ENCODE data around the gene SPAG16. TPM values are rescaled to one million over a fixed set of nuclear protein-coding genes. Genes with fewer than 3 reads are reported as not detected.

SPAG16 gene
- total RNA-seq, 2 experiments from 2014 or later, result 8.4 to 8.5 TPM

DNA sequence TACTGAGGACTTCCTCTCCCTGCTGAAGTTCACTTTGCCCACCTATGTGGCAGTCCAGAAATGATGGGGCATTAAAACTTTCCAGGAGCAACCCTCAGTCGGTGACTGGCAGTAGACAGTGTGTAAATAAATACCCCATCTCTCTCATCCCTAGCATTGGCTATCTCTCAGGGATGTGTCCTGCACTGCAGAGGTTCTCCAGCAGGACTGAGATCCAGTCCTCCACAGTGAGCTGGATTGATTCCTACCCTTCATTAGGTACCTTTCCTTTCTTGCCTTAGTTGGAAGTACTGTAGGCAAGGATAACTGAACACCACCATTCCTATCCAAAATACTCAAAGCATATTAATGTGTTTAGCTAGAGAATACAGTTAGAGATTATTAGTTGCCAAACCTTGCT lies 441.8 kb downstream of the SPAG16 start:
- Mint-ChIP-seq H3K27me3 (no peaks in the 10 kb centered on the region), H3K36me3 (ENCODE audit: low read depth) (no peaks in the 10 kb centered on the region), H3K4me3 (no peak overlapping the region), H3K4me1 (no peaks in the 10 kb centered on the region), H3K27ac (no peak overlapping the region), H3K9me3 (peaks cover 2% of the 10 kb centered on the region)
- POLR2A ChIA-PET, result no interaction called here
- no peak for DNase-seq
- CTCF ChIA-PET, result no interaction called here

DNA sequence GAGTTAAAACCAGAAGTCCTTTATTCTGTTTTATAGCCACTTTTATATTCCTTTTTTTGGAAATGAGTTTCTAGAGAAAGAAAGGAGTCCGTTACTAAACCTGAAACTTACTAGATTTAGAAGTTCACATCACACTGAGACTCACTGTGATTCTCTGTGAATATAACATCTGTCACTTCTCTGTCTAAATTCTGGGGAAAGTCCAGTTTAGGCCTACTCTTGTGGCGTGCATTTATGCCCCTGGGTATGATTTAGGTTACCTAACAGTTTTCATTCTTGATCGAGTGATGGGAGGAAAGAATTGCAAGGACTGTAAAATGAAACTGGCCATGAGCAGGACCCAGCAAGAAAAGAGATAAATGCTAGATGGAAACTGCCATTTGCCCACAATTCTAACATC lies 449.6 kb downstream of the SPAG16 start:
- Mint-ChIP-seq H3K27me3 (no peaks in the 10 kb centered on the region), H3K36me3 (ENCODE audit: low read depth) (no peaks in the 10 kb centered on the region), H3K4me3 (no peak overlapping the region), H3K4me1 (no peaks in the 10 kb centered on the region), H3K27ac (no peak overlapping the region), H3K9me3 (no peaks in the 10 kb centered on the region)
- DNase-seq, result no peak
- POLR2A ChIA-PET, result no interaction called here
- CTCF ChIA-PET, result interaction anchor here (0.7 kb wide), 1 partner anchor 220 kb away, joined by 4 read pairs; no protein-coding TSS in a partner anchor

DNA sequence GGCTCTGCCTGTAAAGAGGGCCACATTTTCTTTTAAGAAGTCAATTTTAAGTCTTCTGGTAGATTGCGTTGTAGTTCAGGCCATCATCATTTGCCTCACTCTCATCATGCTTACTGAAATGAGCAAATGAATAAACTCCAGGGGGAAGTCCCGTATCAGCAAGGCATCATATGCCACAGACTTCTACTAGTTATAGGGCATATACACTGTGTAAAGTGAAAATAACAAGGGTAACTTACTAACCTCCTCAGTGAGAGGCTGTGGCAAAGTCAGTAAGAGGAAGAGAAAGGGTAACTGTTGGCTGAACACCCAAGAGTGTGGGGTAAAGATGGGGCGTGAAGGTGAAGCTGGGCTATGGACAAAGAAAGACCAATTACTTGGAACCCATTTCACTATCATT lies 456.2 kb downstream of the SPAG16 start:
- CTCF ChIA-PET, result no interaction called here
- Mint-ChIP-seq H3K36me3 (ENCODE audit: low read depth) (no peaks in the 10 kb centered on the region), H3K27me3 (no peaks in the 10 kb centered on the region), H3K4me3 (no peak overlapping the region), H3K4me1 (no peaks in the 10 kb centered on the region), H3K27ac (no peak overlapping the region), H3K9me3 (no peaks in the 10 kb centered on the region)
- no peak for DNase-seq
- POLR2A ChIA-PET, result no interaction called here

DNA sequence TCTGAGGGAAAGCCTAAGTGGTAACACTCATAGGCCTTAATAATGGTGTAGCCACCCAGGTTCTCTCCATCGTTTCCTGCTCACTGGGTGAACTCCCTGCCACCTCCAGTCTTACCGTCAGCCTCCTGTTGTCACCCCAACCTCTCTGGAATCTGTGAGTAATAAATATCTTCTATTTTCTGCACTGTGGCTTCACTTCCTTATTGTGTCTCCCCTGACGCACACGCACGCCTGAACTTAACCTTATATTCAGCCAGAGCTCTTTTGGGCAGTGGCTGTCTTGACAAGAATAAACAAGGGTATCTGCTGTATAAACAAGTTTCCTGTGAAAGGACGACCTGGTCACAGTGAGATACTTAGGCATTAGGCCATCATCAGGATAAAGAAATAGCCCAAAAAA lies 467.2 kb downstream of the SPAG16 start:
- DNase-seq, result no peak
- Mint-ChIP-seq H3K4me1 (no peaks in the 10 kb centered on the region), H3K9me3 (no peaks in the 10 kb centered on the region), H3K36me3 (ENCODE audit: low read depth) (no peaks in the 10 kb centered on the region), H3K4me3 (no peak overlapping the region), H3K27me3 (no peaks in the 10 kb centered on the region), H3K27ac (no peak overlapping the region)
- POLR2A ChIA-PET, result no interaction called here
- CTCF ChIA-PET, result no interaction called here

DNA sequence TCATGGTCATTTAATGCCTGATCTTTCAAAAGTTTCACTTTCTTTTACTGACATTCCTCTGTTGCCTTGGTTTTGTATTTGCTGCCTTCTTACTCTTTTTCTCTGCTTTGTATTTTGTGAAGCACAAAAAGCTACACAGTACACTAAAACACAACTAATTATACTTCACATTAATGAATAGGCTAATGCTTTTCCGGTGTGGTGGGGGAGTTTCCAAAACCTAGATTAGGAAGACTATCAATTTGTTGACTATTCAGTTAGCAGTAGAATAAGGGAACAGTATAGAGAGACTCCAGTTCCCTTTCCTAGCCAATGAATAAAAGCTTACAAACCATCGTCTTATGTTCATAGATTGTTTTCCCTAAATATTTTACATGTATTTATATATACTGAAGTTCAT lies 468.3 kb downstream of the SPAG16 start:
- Mint-ChIP-seq H3K27me3 (no peaks in the 10 kb centered on the region), H3K27ac (no peak overlapping the region), H3K4me1 (no peaks in the 10 kb centered on the region), H3K36me3 (ENCODE audit: low read depth) (no peaks in the 10 kb centered on the region), H3K9me3 (no peaks in the 10 kb centered on the region), H3K4me3 (no peak overlapping the region)
- CTCF ChIA-PET, result no interaction called here
- DNase-seq, result no peak
- POLR2A ChIA-PET, result no interaction called here

DNA sequence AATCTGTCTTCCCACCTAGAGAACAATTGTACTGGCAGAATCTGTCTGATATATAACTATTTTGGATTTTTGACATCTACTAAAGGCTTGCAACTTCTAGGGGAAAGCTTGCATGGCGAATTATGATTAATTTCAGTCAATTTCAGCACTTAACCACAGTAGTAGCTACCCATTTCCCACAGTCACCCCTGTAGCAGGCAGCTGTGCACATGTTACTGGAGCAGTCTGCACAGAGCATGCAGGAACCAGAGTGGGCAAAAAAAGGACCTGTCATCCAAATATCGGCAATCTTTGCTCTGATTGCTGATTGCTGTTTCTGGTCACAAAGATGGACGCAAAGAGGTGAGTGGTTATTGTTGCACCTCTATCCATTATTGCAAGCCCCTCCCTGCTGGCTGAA lies 473.3 kb downstream of the SPAG16 start:
- Mint-ChIP-seq H3K4me1 (no peaks in the 10 kb centered on the region), H3K4me3 (no peak overlapping the region), H3K27ac (no peak overlapping the region), H3K27me3 (no peaks in the 10 kb centered on the region), H3K36me3 (ENCODE audit: low read depth) (no peaks in the 10 kb centered on the region), H3K9me3 (peaks cover 3% of the 10 kb centered on the region)
- no peak for DNase-seq
- POLR2A ChIA-PET, result no interaction called here
- CTCF ChIA-PET, result no interaction called here

DNA sequence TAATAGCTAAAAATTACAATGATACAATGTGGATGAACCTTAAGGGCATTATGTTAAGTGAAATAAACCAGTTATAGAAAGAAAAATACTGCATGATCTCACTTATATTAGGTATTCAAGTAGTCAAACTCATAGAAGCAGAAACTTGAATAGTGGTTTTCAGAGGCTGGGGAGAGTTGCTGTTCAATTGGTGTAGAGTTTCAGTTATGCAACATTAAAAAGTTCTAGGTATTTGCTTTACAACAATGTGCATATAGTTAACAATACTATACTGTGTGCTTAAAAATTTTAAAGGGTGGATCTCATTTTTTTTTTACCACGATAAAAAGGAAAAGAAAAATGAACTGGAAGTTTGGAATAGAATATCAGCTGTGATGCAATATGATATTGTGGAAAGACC lies 479.1 kb downstream of the SPAG16 start:
- POLR2A ChIA-PET, result no interaction called here

DNA sequence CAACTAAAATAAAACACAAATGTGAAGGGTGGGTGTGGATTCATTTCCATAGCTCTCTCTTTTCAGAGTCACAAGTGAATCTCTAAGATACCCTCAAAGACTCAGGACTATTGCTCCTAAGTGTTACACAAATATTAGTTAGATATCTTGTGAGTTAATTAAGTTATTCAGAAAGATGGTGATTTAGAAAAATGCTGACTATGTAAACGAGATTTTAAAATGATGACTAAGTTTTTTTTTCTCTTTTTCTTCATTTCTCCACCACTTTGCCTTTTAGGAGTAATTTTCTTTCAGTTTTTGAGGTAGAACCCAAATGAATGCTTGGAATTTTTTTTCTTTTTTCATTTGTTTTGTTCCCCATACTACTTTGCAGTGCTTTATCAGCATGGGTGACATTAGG lies 479.7 kb downstream of the SPAG16 start:
- Mint-ChIP-seq H3K9me3 (peaks cover 3% of the 10 kb centered on the region), H3K27ac (no peak overlapping the region), H3K4me3 (no peak overlapping the region), H3K27me3 (no peaks in the 10 kb centered on the region), H3K36me3 (ENCODE audit: low read depth) (no peaks in the 10 kb centered on the region), H3K4me1 (no peaks in the 10 kb centered on the region)
- DNase-seq, result no peak
- ChIA-PET POLR2A (no interaction called here), CTCF (no interaction called here)

More for the DNA sequence above, 479.1 kb downstream of the SPAG16 start:
- Mint-ChIP-seq H3K27me3 (no peaks in the 10 kb centered on the region), H3K4me1 (no peaks in the 10 kb centered on the region), H3K36me3 (ENCODE audit: low read depth) (no peaks in the 10 kb centered on the region), H3K9me3 (peaks cover 3% of the 10 kb centered on the region), H3K27ac (no peak overlapping the region), H3K4me3 (no peak overlapping the region)
- CTCF ChIA-PET, result no interaction called here
- no peak for DNase-seq

DNA sequence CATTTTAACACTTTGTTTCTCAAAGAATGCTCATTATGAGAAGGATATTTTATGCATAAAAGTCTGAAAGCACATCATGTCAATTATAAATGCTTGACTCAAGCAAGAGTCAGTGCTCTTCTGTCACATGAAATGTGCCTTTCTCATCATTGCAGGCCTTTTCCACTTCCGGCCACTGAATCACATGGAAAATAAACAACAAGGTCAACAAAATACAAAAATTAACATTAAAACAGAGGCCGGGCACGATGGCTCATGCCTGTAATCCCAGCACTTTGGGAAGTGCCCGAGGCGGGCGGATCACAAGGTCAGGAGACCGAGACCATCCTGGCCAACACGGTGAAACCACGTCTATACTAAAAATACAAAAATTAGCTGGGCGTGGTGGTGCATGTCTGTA lies 480.6 kb downstream of the SPAG16 start:
- no peaks in the 10 kb centered on the region for H3K4me1 Mint-ChIP-seq
- no peak overlapping the region for H3K4me3 Mint-ChIP-seq
- CTCF ChIA-PET, result no interaction called here
- peaks cover 3% of the 10 kb centered on the region for H3K9me3 Mint-ChIP-seq
- H3K27ac Mint-ChIP-seq, result no peak overlapping the region
- H3K27me3 Mint-ChIP-seq, result no peaks in the 10 kb centered on the region
- POLR2A ChIA-PET, result no interaction called here
- H3K36me3 Mint-ChIP-seq (ENCODE audit: low read depth), result no peaks in the 10 kb centered on the region
- no peak for DNase-seq

DNA sequence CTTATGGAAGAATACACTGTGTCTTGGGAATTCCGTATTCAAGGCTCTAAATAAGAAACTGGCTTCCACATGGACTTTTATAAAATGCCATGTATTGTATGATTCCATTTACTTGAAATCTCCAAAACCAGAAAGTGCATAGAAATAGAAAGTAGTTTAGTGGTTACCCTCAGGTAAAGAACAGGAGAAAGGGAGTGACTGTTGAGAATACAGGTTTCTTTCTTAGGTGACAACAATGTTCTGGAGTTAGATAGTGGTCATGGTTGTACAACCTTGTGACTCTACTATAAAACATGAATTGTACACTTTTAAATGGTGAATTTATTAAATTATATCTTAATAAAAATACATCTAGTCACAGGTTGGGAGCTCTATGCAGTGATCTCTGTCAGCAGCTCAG lies 481.8 kb downstream of the SPAG16 start:
- no peak overlapping the region for H3K27ac Mint-ChIP-seq
- CTCF ChIA-PET, result no interaction called here
- DNase-seq, result no peak

DNA sequence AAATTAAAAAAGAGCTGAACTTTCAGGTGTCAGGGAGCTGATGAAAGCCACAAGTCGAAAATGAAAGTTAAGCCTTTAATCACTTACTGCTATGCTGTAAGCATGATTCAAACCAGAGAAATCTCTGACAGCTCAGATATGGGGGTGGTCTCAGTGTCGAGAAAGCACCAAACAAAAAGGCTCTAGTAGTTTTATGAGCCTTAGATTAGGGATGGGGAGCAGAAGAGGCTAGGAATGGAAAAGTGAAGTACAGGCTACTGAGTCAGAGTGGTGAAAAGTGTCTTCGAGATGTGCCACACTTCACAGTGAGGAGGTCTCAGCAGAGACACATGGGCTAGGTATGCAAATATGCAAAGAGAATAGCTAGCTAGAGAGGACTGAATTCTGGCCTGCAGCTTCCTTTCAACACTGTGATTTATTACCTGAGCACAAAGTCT lies 482.2 kb downstream of the SPAG16 start:
- H3K4me1 Mint-ChIP-seq, result no peaks in the 10 kb centered on the region
- POLR2A ChIA-PET, result no interaction called here
- H3K4me3 Mint-ChIP-seq, result no peak overlapping the region

More for the DNA sequence above, 481.8 kb downstream of the SPAG16 start:
- H3K27me3 Mint-ChIP-seq, result no peaks in the 10 kb centered on the region
- no peaks in the 10 kb centered on the region for H3K4me1 Mint-ChIP-seq
- peaks cover 2% of the 10 kb centered on the region for H3K9me3 Mint-ChIP-seq
- H3K36me3 Mint-ChIP-seq (ENCODE audit: low read depth), result no peaks in the 10 kb centered on the region
- H3K4me3 Mint-ChIP-seq, result no peak overlapping the region
- POLR2A ChIA-PET, result no interaction called here

DNA sequence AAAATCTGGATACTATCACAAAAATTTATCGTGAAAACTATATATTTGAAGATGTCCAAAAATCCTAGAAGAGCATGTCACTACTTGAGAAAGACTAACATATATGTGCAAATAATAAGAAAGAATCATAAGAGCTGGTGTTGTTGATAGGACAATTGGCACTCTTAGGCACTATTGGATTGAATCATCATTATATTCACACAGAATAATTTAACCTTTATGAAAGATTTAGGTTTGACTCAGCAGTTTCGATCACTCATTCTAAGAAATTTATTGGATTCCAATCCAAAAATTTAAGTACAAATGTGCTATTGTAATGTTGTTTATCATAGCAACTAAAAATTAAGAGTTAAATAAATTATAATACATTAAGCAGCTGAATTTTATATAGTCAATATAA lies 503.6 kb downstream of the SPAG16 start:
- CTCF ChIA-PET, result no interaction called here
- no peaks in the 10 kb centered on the region for H3K27me3 Mint-ChIP-seq
- no peaks in the 10 kb centered on the region for H3K4me1 Mint-ChIP-seq
- H3K9me3 Mint-ChIP-seq, result no peaks in the 10 kb centered on the region
- H3K36me3 Mint-ChIP-seq (ENCODE audit: low read depth), result no peaks in the 10 kb centered on the region
- no peak for DNase-seq
- no peak overlapping the region for H3K27ac Mint-ChIP-seq
- POLR2A ChIA-PET, result no interaction called here
- no peak overlapping the region for H3K4me3 Mint-ChIP-seq

More for the DNA sequence above, 482.2 kb downstream of the SPAG16 start:
- CTCF ChIA-PET, result no interaction called here
- H3K36me3 Mint-ChIP-seq (ENCODE audit: low read depth), result no peaks in the 10 kb centered on the region
- H3K27ac Mint-ChIP-seq, result no peak overlapping the region
- DNase-seq, result no peak
- no peaks in the 10 kb centered on the region for H3K27me3 Mint-ChIP-seq
- no peaks in the 10 kb centered on the region for H3K9me3 Mint-ChIP-seq

DNA sequence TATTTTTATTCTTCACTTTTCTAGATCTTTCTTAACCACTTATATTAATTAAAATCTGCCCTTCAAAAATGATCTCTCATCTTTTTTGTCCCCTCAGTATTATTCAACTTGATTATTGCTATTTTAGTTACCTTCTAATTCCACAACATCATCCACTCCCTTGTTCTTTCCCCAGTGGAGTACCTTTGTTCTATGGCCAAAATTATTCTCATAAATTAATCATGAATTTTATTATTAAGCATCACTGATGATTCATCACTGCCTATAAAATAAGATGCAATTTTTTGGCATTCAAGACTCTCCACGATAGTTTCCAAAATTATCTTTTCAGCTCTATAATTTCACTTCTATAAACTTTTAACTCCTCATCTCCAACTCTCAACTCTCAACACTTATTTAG lies 505.7 kb downstream of the SPAG16 start:
- H3K9me3 Mint-ChIP-seq, result no peaks in the 10 kb centered on the region
- CTCF ChIA-PET, result no interaction called here
- no peaks in the 10 kb centered on the region for H3K27me3 Mint-ChIP-seq
- H3K4me1 Mint-ChIP-seq, result no peaks in the 10 kb centered on the region
- no peak overlapping the region for H3K27ac Mint-ChIP-seq
- no peak for DNase-seq
- H3K36me3 Mint-ChIP-seq (ENCODE audit: low read depth), result no peaks in the 10 kb centered on the region
- H3K4me3 Mint-ChIP-seq, result no peak overlapping the region
- POLR2A ChIA-PET, result no interaction called here

DNA sequence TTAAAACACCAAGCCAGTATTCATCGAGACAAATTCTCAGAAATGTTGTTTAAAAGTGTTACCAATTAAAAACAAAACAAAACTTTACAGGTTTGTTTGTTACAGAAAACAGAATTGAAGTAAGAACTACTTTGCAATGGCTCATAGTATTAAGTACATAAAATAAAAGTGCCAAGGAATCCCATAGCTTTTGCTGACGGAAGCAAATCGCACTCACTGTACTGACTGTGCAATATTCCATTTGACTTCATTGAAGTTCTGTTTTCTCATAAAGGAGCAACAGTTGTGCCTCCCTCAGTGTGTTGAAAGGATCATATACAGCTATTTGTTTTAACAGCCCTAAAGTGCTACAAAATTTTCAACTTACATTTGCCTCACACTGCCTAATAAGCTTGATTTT lies 507.8 kb downstream of the SPAG16 start:
- DNase-seq, result no peak
- no peaks in the 10 kb centered on the region for H3K27me3 Mint-ChIP-seq
- CTCF ChIA-PET, result interaction anchor here (0.6 kb wide), 1 partner anchor 1516 kb away, joined by 4 read pairs; no protein-coding TSS in a partner anchor
- POLR2A ChIA-PET, result no interaction called here
- H3K36me3 Mint-ChIP-seq (ENCODE audit: low read depth), result no peaks in the 10 kb centered on the region
- no peaks in the 10 kb centered on the region for H3K9me3 Mint-ChIP-seq
- no peak overlapping the region for H3K4me3 Mint-ChIP-seq
- no peaks in the 10 kb centered on the region for H3K4me1 Mint-ChIP-seq
- H3K27ac Mint-ChIP-seq, result no peak overlapping the region

DNA sequence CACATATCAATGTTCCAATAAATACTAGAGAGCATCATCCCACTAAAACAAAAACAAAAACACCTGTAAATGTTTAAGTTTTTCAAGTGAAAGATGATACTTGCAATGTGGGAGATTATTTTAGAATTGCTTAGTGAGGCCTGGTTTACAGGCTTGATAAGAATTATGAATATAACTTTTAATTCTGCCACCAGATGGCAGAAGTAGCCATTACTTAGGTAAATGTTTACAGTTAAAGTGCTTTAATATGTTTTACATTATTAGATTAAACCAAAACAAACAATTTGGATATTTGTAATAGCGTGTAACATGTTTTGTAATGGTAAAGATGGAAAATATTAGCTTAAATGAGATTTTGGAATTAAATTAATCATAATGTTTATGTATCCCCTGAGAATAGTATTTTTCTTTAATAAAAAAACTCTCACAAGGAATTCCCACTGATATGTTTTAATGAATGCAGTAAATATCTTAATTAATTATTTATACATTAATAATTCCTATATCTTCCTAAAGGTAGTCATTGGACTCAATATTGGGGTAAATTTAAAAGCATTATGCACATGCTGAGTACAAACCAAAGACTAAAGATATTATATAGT lies 522.0 kb downstream of the SPAG16 start:
- Mint-ChIP-seq H3K4me1 (no peaks in the 10 kb centered on the region), H3K9me3 (no peaks in the 10 kb centered on the region), H3K27me3 (no peaks in the 10 kb centered on the region), H3K36me3 (ENCODE audit: low read depth) (no peaks in the 10 kb centered on the region), H3K27ac (no peak overlapping the region), H3K4me3 (no peak overlapping the region)
- no peak for DNase-seq
- POLR2A ChIA-PET, result no interaction called here
- CTCF ChIA-PET, result no interaction called here

All from activated CD4-positive, alpha-beta memory T cell treated with anti-CD3 and anti-CD28 coated beads, Interleukin-2, amount 10 ng/mL, durations not matched to agents 7 days and 5 days (primary cell).